Measurements from ENCODE around the gene SERPINC1. TPM values are rescaled to one million over a fixed set of nuclear protein-coding genes. Genes with fewer than 3 reads are reported as not detected.
"Not testable (repeated sequence)": the region's sequence is repeated elsewhere in the genome, so short reads cannot be mapped to it uniquely, and the experiment has no call there.

SERPINC1 gene
- polyA plus RNA-seq (2013, experiment 1 of 2; ENCODE audit: insufficient read length): 0.12 TPM
- polyA plus RNA-seq (2013, experiment 2 of 2; ENCODE audit: insufficient read length): 0.78 TPM

DNA sequence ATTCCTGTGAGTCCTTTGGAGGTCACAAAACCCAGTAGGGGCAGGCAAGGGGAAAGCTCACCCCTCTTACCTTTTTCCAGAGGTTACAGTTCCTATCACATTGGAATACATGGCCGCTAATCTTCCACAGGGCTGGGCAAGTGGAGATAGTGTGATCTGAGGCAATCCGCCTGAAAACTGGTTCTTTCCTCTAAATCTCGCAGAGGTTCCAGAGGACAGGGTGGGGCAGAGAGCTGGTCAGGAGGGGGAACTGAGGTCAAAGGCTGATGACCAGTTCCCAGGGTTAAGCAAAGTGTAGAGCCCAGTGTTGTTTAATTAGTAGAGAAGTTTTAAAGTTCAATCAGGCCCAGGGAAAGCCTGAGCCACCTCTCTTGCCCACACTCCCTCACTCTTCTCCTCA, at the start of gene SERPINC1:
Gene SERPINC1 (minus strand): TSS at position 179 of the 400 bp plus-strand sequence. CDS start 68 bp downstream, at position 111.
- no peak for DNase-seq

GRCh38 chr1:173965896-173966295, 48.8 kb upstream of the SERPINC1 start:
- not testable (repeated sequence) for DNase-seq

- no peak for DNase-seq
Measured at GRCh38 chr1:173963477-173963876, 46.4 kb upstream of the SERPINC1 start.

GRCh38 chr1:173960625-173961024, 43.5 kb upstream of the SERPINC1 start:
- no peak for DNase-seq

DNA sequence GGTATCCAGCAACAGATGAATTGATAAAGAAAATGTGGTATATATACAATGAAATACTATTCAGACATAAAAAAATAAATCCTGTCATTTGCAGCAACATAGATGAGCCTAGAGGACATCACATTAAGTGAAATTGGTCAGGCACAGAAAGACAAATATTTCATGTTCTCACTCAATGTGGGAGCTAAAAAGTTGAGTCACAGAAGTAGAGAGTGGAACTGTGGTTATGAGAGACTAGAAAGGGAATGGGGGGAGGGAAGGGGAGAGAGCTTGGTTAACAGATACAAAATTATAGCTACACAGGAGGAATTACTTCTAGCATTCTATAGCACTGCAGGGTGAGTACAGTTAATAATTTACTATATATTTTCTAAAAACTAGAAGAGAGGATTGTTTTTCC, 37.1 kb upstream of the SERPINC1 start:
- peak; percentile 26 for DNase-seq

DNA sequence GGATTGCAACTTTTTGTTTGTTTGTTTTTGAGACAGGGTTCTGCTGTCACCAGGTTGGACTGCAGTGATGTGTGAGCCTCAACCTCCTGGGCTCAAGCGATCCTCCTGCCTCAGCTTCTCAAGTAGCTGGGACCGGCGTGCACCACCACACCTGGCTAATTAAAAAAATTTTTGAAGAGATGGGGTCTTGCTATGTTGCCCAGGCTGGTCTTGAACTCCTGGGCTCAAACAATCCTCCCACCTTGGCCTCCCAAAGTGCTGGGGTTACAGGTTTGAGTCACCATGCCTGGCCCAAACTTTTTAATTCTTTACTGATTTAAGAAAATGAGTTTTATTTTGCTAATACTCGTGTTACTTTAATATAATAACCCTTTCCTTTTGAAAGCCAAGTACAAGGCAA, 31.5 kb upstream of the SERPINC1 start:
- DNase-seq: no peak

DNA sequence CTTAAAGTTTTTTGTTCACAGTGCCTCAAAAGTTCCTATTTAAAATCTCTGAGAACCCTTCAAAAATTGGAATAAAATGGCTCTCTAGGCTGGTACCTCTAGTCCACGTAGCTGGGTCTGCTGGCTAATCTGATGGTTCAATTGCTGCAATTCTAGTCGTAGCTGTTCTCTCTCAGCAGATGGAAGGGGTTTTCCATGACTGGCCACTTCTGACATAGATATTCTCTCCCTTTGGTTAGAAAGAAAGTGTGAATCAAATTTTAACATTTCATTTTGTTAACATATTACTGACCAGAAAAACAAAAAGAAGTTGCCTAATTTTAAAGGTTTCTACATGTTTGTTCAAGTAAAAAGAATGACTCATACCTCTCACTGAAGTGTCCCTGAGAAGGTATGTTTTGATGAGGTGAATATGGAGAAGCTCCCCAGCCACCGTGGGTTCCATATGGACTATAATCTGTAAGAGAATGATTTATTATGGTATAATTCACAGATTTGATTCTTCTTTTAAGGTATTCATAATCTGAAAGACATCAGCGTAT, 29.3 kb upstream of the SERPINC1 start:
- DNase-seq: no peak

GRCh38 chr1:173937062-173937461, 19.9 kb upstream of the SERPINC1 start:
- no peak for DNase-seq

DNA sequence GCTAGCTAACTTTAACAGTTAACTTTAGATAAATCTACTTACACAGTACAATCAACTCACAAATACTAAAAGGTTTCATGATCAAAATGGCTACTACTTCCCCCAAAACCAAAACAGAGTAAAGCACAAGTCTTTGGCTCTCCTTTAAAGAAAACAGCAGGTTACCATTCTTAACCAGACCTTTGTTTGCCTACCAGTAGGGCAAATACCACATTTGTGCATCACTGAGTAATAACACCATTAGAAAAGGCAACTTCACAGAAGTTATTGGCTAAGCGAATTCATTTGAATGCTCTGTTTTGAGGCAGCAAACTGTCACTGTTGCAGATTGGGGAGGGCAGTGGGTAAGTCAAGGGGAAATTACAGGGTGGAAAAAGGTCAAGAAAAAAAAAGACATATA, 17.3 kb upstream of the SERPINC1 start:
- DNase-seq: no peak

GRCh38 chr1:173930541-173930940, 13.4 kb upstream of the SERPINC1 start:
- DNase-seq: not testable (repeated sequence)

DNA sequence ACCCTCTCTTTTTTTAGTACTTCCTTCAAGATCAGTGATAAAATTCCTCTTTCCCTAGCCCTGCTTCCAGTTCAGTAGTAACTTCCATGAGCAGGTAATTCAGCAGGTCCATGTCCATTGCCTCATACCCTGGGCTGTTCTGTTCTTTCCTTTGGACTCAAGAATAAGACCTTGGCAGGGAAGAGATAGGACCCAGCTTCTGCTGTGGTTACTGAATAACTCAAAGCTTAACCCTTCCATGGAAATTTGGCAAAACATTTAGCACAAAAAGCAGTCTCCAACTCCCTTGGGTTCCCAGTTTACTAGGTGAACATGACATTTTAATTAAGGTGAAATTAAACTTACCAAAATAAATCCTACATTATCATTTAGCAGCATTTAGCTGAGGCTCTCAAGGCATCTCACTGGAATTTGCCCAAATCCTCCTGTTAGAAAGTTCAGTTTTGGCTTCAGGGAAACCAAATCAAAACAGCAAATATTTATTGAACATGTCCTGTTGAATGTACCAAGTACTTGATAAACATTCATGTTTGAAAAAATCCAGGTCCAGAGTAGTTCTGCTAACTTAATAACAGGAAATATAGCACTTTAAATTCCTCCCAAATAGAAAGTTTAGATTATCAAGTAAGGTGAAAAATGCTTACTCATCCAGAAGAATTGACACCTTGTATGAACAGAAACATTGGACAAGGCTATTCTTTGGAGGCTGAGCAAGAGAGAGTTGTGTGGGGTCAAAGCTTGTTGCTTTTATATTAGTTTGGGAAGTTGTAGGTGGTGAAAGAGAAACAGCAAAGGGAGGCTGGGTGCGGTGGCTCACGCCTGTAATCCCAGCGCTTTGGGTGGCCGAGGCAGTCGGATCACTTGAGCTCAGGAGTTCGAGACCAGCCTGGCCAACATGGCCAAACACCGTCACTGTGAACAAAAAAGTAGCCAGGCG, 8.4 kb upstream of the SERPINC1 start:
- no peak for DNase-seq

DNA sequence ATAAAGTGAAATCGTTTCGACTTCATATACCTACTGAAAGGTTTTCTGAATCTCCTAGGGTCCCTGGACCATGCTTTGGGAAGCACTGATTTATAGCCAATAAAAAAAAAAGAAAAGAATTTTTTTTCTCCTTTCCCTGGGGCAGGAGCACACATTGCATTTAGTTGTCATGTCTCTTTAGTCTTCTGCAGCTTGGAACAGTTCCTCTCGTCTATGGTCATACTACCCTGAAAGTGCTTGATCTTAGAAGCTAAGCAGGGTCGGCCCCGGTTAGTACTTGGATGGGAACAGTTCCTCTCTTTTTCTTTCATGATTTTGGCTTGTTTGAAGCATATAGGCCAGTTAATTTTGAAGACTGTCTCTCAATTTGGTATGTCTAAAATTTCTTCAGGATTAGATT, 3.7 kb upstream of the SERPINC1 start:
- no peak for DNase-seq

- DNase-seq: no peak
Measured at GRCh38 chr1:173917635-173918493, 737 bp upstream of the SERPINC1 start.

DNA sequence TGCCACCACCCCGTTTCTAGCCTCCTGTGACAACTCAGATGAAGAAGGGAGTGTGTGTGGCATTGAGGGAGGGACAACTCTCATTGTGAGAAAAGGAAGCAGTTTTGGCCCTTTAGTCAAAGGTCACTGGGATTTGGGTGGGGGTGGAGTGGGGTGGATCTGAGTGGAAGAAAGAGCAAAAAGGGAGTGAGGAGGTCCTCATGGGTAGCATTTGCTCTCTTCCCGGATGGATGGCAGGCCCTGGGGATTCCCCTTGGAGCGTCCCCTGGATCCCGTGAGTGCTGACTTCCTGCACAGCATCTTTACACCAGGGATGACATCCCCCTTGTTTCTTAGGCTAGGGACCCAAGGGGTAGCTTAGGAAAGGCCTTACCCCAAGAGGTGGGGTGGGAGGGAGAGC, 460 bp downstream of the SERPINC1 start:
- no peak for DNase-seq

GRCh38 chr1:173915596-173915995, 1.5 kb downstream of the SERPINC1 start:
- DNase-seq: no peak

DNA sequence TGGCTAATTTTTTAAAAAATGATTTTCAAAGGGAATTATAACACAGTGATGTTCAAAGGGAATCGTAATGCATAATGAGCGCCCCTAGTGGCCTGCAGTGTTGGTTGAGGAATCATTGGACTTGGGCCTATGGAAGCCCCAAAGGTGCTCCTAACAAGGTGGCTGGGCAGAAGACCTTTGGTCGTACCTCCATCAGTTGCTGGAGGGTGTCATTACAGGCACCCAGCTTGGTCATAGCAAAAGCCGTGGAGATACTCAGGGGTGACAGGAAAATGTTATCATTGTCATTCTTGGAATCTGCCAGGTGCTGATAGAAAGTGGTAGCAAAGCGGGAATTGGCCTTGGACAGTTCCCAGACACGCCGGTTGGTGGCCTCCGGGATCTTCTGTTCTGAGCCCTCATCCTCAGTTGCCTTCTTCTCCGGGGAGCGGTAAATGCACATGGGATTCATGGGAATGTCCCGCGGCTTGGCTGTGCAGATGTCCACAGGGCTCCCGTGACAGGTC, 2.7 kb downstream of the SERPINC1 start:
- no peak for DNase-seq

GRCh38 chr1:173913111-173913510, 4.0 kb downstream of the SERPINC1 start:
- no peak for DNase-seq

- no peak for DNase-seq
Measured at GRCh38 chr1:173903827-173904531, 13.1 kb downstream of the SERPINC1 start.

GRCh38 chr1:173900992-173901391, 16.1 kb downstream of the SERPINC1 start:
- DNase-seq: no peak

DNA sequence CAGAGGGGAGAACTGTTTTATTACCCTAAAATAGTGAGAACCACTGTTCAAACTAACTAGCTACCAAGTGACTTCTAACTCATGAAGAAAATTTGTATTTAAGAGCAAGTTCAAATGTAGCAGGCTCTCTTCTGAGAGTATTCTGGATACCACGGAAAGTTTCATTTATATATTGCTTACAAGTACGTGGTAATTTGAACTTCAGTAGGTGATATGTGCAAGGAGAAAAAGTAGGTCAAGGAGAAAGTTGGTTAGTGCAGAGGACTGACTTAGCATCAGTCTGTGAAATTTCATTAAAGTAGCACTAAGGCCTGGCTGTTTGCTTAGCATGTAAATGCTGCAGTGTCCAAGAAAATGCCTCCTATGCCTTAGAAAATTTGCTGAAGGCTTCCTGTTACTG, 16.7 kb downstream of the SERPINC1 start:
- no peak for DNase-seq

- DNase-seq: no peak
Measured at GRCh38 chr1:173894189-173894588, 22.9 kb downstream of the SERPINC1 start.

GRCh38 chr1:173893611-173894010, 23.5 kb downstream of the SERPINC1 start:
- no peak for DNase-seq
